Stimulated activated CD8-positive, alpha-beta memory T cell treated with anti-CD3 and anti-CD28 coated beads, Interleukin-7, amount 100 ng/mL, for 4 hours (primary cell): Measurements from ENCODE around the gene VWA5B1.
"Not testable (repeated sequence)": the region's sequence is repeated elsewhere in the genome, so short reads cannot be mapped to it uniquely, and the experiment has no call there.

ENCODE experiments used
- DNase-seq, 2 donors: peaks; one replicate each; pipeline ENCODE4 v3.0.0-alpha.2; 2020; ENCODE audit warnings: low read depth in 2 of 2

Gene VWA5B1

DNA sequence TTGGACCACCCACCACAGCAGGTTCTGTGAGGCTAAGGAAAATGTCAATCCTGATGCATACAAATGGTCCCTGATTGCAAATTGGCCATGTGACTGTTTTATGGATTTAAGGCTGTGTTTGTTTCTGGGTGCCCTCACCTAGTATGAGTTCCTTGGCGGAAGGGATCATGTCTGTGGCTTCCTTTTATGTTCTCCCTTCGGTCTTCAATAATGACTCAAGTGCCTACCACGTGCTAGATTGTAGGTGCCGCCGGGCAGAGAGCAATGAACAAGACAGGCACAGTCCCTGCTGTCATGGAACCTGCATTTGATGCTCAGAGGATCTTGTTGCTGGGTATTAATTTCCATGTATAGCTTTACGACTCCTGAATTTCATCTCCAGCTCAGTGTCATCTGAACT, 9.8 kb upstream of the VWA5B1 start:
- DNase-seq: no peak

DNA sequence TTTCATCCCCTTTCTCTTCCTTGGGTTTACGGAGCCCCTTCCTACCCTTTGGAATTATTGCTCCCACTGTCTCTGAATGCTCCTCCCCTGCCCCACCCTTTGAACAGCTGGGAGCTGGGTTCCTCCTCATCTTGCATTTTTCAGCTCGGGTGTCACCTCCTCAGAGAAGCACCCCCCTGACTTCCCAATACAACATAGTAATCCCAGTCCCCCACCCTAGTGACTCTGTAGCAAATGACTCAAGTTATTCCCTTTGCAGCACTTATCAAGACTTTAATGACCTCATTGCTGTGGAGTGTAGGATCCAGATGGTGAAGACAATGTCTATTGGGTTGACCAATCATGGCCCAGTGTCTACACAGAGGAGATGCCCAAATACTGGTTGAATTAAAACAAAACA, 8.9 kb upstream of the VWA5B1 start:
- no peak for DNase-seq

- DNase-seq: no peak
Observed at GRCh38 chr1:20282533-20282932, 8.1 kb upstream of the VWA5B1 start.

DNA sequence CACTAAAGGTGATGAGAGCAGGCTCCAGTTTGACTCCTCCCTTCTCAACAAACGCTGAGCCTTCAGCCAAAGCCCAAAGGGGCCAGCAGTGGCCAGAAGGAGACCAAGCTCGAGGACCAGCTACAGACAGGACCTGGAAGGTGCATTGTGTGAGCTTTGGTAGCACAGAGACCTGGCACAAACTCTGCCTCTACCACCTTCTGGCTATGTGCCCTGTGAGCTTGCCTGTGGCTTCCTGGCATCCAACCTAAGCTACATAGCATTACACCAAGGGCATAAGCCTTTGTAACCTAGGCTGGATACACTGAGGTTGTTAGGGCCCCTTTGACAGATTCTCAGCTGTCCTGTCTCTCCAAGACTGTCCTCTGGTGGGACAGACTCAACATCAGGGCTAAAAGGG, 6.6 kb upstream of the VWA5B1 start:
- no peak for DNase-seq

- DNase-seq: no peak
Observed at GRCh38 chr1:20284625-20285024, 6.0 kb upstream of the VWA5B1 start.

GRCh38 chr1:20285510-20285909, 5.2 kb upstream of the VWA5B1 start:
- no peak for DNase-seq

- DNase-seq: not testable (repeated sequence)
Observed at GRCh38 chr1:20287696-20288095, 3.0 kb upstream of the VWA5B1 start.

DNA sequence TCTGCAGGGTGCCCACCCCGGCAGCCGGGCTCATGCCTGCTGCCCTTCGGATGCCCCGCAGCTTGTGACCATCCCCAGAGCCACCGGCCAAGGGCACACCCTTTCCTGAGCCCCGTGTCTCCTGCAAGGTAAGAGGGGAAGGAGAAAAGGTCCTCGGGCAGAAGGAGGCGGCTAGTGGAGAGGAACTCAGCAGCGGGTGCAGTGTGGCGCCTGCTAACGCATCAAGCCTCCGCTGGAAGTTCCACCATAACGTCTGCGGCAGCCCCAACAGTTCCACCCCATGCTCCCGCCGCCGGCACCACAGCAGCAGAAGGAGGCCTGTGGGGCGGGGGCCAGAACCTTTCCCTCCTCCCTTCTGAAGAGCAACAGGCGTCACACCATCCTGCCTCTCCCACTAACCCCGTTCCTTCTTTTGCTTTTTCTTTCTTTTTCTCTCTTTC, 990 bp downstream of the VWA5B1 start:
- DNase-seq: no peak

DNA sequence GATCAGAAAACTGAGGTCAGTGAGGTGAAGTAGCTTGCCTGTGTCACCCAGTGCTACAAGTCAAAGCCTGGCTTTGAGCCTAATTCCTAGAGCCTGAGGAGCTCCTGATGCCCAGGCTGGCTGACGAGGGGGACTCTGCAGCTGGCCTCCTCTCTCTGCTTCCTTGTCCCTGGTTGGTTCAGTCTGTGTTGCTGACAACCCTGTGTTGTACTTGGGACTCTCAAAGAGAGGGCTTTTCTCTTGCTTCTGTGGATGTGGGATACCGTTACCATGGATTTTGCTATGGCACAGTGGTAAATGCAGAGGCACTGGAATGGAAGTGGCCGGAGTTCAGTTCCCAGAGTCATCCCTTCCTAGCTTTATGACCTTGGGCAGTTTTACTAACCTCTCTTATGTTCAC, 8.0 kb downstream of the VWA5B1 start:
- no peak for DNase-seq

DNA sequence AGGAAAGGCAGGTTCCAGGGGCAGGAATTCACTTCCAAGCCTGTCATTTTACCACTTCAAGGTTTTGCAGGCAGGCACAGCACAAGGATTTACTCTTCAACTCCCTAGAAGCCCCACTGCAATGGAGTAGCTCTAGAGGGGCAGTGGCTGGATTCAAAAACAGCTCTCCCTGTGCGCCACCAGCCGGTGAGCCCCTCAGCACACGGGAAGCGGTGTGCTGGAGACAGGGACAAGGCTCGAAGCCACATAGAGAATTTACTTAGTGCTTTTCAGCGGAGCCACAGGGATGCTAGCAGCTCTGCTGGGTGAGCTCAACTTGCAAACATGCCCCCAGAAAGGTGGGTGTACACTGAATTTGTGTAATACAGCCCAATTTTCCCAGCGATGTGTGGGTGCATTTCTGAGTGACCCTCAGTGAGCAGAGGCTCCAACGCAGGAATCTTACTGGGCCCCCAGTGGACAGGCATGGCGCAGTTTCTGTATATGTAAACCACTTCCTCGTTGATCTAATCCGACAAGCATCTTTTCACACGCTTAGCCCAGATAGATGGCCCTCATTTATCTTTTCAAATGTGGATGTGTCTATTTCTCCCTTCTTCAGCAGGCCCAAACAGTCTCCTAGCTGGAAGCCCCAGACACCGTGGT, 10.9 kb downstream of the VWA5B1 start:
- DNase-seq: no peak

GRCh38 chr1:20302108-20302471, 11.4 kb downstream of the VWA5B1 start:
- no peak for DNase-seq

GRCh38 chr1:20307026-20307425, 16.4 kb downstream of the VWA5B1 start:
- no peak for DNase-seq

GRCh38 chr1:20308569-20308968, 17.9 kb downstream of the VWA5B1 start:
- DNase-seq: no peak

DNA sequence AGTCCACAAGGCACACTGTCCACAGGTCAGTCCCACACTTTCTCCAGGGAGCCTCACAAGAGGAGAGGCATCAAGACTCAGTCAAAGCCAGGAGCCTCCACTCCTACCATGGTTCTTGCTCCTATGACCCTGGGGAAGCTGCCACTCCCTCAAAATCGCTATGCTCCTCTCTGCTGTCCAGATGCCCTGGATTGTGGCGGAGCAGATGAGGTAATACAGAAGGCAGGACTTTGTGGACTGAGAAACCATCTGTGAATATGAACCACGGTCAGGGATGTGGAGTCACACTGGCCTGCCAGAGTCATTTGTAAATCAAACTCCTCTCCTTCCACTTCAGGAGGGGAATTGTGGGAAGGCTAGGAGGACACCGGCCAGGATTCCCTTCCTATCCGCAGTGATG, 20.6 kb downstream of the VWA5B1 start:
- no peak for DNase-seq

DNA sequence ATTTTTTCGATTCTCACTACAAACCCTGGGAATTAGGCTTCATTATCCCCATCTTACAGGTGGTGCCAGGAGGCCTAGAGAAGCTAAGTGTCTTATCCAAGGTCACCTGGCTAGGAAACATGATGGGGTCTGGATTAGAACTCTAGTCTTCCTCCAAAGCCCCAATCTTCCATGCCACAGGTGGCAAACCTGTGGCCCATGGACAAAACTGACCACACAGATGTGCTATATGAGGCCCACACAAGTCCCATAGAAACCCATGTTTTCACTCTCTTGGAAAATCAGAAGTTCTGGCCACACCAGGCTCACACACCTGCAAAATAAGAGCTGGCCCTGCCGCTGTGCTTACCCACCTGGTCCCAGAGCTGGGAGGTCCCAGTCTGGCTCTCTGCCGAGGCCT, 21.6 kb downstream of the VWA5B1 start:
- DNase-seq: no peak

DNA sequence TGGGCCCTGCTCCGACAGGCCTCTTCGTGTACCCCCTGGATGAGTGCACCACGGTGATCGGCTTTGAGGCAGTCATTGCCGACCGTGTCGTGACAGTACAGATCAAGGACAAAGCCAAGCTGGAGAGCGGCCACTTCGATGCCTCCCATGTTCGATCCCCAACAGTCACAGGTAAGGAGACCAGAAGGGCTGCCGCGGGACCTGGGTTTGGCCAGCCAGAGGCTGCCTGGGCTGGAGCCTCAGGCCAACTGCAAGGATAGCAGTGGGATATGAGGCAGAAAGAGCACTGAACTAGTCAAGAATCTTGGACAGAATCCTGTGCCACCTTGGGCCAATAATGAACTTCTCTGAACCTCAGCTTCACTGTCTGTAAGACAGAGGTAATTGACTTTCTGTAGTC, 22.1 kb downstream of the VWA5B1 start:
- no peak for DNase-seq

GRCh38 chr1:20317471-20317870, 26.8 kb downstream of the VWA5B1 start:
- no peak for DNase-seq

DNA sequence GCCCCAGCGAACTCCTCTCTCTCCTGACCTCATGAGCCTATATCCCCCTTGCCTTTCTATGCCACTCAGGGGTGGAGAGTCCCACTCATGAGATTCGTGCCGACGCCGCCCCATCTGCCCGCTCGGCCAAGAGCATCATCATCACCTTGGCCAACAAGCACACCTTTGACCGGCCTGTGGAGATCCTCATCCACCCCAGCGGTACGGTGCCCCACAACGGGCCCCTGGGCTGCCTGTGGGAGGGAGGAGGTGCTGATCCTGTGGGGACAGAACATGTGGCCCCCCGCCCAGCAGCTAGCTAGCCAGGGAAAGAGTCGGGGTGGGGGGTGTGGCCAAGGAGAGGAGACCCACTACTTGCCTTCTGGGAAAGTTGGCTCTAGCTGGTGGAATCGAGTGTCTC, 27.8 kb downstream of the VWA5B1 start:
- DNase-seq: no peak

- no peak for DNase-seq
Observed at GRCh38 chr1:20318971-20319370, 28.3 kb downstream of the VWA5B1 start.

GRCh38 chr1:20319456-20320220, 29.0 kb downstream of the VWA5B1 start:
- no peak for DNase-seq

- no peak for DNase-seq
Observed at GRCh38 chr1:20320704-20321103, 30.0 kb downstream of the VWA5B1 start.

GRCh38 chr1:20321573-20321972, 30.9 kb downstream of the VWA5B1 start:
- DNase-seq: no peak

DNA sequence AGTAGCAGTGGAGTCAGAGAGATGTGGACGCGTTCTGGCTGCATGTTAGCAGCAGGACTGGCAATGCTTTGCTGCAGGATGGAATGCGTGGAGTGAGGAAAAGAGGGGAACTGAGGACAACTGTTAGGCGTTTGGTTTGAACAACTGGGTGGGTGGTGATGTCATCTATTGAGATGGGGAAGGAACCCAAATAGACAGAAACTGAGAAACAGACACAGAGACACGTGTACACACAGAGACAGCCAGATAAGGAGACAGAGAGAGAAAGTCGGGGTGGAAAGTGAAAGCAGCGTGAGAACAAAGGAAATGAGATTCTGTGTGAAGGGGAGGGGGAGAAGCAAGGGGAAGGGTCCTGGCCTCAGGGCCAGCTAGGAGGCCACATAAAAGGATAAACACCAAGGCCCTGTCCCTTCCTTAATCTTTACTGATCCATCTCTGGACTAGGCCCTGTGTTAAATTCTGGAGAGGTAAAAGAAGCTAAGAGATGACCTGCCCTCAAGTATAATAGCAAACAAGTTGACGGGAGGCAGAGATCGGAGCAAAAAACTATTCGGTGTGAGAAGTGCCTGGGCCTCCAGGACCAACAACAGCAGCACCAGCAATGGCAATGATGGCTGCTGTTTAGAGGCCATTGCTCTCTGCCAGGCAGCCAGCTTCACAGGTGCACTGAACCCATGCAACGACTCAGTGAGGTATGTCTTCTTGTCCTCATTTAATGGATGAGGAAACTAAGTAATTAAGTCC, 31.6 kb downstream of the VWA5B1 start:
- no peak for DNase-seq
